ENCODE data around the gene AGMO. TPM values are rescaled to one million over a fixed set of nuclear protein-coding genes. Genes with fewer than 3 reads are reported as not detected.

AGMO gene
- total RNA-seq, 1 experiment from 2014 or later: 1.1 TPM

GRCh38 chr7:15225981-15226380, 335.8 kb downstream of the AGMO start:
- DNase-seq (ENCODE audit: low read depth): no peak

- DNase-seq (ENCODE audit: low read depth): no peak
These were observed 342.1 kb downstream of the AGMO start for GRCh38 chr7:15219758-15220157.

GRCh38 chr7:15218261-15218660, 343.6 kb downstream of the AGMO start:
- no peak for DNase-seq (ENCODE audit: low read depth)

GRCh38 chr7:15215616-15216015, 346.2 kb downstream of the AGMO start:
- DNase-seq (ENCODE audit: low read depth): no peak

- no peak for DNase-seq (ENCODE audit: low read depth)
These were observed 346.8 kb downstream of the AGMO start for GRCh38 chr7:15214976-15215375.

GRCh38 chr7:15213093-15213492, 348.7 kb downstream of the AGMO start:
- DNase-seq (ENCODE audit: low read depth): no peak

GRCh38 chr7:15209429-15209828, 352.4 kb downstream of the AGMO start:
- no peak for DNase-seq (ENCODE audit: low read depth)

- DNase-seq (ENCODE audit: low read depth): peak; percentile 26
These were observed 357.4 kb downstream of the AGMO start for GRCh38 chr7:15204421-15204820.

- peak; percentile 32 for DNase-seq (ENCODE audit: low read depth)
These were observed 362.3 kb downstream of the AGMO start for GRCh38 chr7:15199482-15199881.

GRCh38 chr7:15197042-15197977, 364.5 kb downstream of the AGMO start:
- no peak for DNase-seq (ENCODE audit: low read depth)

GRCh38 chr7:15178065-15178464, 383.8 kb downstream of the AGMO start:
- DNase-seq (ENCODE audit: low read depth): no peak

- DNase-seq (ENCODE audit: low read depth): no peak
These were observed 385.7 kb downstream of the AGMO start for GRCh38 chr7:15176089-15176488.

GRCh38 chr7:15175152-15175551, 386.7 kb downstream of the AGMO start:
- no peak for DNase-seq (ENCODE audit: low read depth)

- DNase-seq (ENCODE audit: low read depth): no peak
These were observed 387.3 kb downstream of the AGMO start for GRCh38 chr7:15174485-15174884.

- no peak for DNase-seq (ENCODE audit: low read depth)
These were observed 393.3 kb downstream of the AGMO start for GRCh38 chr7:15168489-15168888.

- no peak for DNase-seq (ENCODE audit: low read depth)
These were observed 393.9 kb downstream of the AGMO start for GRCh38 chr7:15167912-15168311.

GRCh38 chr7:15166620-15167019, 395.2 kb downstream of the AGMO start:
- no peak for DNase-seq (ENCODE audit: low read depth)

- no peak for DNase-seq (ENCODE audit: low read depth)
These were observed 402.6 kb downstream of the AGMO start for GRCh38 chr7:15159261-15159660.

GRCh38 chr7:15158141-15158810, 403.5 kb downstream of the AGMO start:
- DNase-seq (ENCODE audit: low read depth): peak; percentile 8

Data from RPMI7951 (cell line).